GM19397 (cell line): ENCODE results near the gene MRPL1.

Source experiments
- ATAC-seq: cut with Tn5 transposase; IDR thresholded peaks from one replicate; pipeline ENCODE4 v1.9.1; 2021; ENCODE audit warnings: mild to moderate bottlenecking, moderate library complexity; ENCODE audit not compliant: unreplicated experiment

Gene MRPL1

DNA sequence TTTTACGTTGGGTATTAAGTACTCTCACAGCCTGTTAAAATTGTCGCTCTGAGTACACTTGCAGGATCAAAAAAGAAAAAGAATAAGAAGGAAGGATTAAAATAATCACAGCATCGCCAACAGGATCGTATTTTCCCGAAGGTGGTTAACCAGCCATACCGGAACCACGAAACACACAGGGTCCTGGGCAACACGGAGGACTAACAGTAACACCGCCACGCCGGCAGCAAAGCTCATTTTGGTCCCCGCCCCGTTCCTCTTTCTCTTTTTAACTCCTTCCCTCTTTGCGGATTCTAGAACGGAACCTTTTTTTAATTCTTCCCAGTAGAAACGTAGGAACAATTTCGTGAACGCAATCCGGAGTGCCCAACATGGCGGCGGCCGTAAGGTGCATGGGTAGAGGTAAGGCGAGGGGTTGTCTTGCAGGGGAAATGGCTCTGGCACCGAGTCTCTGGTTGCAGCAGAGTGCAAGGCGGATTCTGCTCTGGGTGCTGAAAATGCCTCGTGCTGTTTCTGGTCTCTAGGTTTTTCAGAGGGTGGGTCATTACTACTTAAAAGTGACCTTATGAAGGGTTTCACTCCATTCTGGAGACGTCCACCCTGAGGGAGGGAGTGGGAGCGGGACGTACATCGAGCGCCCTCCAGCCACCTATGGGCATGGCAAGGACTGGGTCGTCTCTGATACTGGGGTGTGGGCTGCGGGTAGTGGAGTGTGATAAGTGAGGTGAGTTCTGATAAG lies at the start of gene MRPL1:
Gene MRPL1 (plus strand): TSS at position 353 of the 739 bp plus-strand sequence. CDS start 19 bp downstream, at position 372.
- peak; percentile 85 for ATAC-seq

DNA sequence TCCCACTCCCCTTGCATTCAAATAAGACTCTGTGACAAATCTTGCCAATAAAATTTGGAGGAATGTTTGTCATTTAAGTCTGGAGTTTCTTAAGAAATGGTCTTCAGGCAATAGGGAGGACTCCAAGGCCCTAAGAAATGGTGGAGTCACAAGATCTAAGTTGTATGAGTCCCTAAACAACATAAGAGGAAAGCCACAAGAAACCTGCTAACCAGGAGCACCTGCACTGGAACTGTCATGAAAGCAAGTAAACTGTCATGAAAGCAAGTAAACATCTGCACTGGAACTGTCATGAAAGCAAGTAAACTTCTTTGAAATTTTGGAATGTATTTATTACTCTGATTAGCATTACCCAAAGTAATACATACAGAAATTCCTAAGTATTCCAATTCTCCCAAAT lies 47.0 kb upstream of the MRPL1 start:
- no peak for ATAC-seq

DNA sequence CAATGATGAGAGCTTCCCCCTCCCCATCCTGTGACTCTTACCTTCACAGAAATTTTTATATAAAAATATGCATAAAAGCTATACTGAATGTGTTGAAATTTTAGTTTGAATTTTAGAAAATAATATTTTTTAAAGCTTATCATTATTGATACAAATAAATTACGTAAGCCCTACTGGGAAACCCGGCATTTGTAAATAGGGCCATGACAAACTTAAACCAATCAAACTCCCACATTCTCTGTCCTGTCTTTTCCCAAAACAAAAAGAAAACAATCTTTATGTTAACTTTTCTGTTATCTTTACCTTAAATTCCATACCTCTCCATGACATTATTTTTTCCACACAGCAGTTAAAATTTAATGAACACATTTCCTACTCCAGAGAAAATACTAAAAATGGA lies 46.1 kb upstream of the MRPL1 start:
- no peak for ATAC-seq

DNA sequence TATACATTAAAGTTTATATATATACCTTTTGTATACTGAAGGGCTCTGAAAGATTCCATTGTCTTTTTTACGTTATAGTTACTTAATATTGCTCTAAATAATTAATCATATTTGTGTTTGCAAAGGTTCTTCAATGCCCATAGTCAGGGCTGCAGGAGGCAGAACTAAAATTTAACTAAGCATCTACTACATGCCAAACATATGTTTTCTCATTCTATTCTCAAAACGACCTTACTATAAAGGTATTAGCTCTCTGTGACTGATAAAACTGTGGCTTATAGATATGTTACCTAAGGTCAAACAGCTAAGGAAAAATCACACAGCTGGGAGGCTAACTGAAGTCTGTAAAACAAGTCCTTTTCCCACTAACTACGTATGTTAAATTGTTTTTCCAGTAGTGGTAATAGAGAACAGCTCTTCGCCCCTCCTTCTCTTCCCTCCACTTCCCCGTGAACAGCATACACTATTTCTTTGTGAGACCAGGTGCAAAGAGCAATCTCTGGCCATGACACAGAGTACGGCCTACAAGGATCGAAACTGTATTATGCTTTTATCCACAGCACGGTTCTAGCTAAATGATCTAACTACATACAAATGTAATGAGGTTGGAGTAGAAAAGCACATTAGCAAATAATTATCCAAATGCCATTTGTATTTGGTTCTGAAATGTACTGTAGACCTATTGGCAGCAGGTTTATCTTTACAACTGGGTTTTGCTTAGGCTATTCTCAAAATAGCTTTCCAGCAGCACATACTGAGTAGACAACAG lies 45.1 kb upstream of the MRPL1 start:
- ATAC-seq, result no peak

DNA sequence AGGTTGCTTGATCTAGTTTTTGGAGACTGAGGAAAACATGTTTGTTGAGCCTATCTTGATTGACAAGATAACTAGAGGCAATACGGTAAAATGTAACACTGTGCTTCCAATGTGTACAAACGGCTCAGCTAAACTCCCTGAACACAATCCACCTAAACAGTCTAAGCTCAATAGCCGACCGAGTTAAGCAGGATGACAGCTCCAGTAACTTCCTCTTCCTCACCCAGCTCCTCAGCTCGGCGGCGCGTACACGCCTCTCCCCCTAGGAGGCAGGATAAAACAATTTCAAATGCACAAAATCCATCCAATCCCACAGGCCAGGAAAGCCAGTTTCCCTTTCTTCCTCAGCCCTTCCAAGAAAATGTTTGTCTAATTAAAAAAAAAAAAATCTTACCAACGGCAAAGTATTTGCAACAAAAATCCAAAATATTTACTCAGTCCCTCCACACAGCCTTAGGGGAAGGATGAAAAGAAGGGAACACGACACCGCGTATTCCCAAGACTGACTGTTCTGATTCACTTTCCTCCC lies 44.5 kb upstream of the MRPL1 start:
- no peak for ATAC-seq

DNA sequence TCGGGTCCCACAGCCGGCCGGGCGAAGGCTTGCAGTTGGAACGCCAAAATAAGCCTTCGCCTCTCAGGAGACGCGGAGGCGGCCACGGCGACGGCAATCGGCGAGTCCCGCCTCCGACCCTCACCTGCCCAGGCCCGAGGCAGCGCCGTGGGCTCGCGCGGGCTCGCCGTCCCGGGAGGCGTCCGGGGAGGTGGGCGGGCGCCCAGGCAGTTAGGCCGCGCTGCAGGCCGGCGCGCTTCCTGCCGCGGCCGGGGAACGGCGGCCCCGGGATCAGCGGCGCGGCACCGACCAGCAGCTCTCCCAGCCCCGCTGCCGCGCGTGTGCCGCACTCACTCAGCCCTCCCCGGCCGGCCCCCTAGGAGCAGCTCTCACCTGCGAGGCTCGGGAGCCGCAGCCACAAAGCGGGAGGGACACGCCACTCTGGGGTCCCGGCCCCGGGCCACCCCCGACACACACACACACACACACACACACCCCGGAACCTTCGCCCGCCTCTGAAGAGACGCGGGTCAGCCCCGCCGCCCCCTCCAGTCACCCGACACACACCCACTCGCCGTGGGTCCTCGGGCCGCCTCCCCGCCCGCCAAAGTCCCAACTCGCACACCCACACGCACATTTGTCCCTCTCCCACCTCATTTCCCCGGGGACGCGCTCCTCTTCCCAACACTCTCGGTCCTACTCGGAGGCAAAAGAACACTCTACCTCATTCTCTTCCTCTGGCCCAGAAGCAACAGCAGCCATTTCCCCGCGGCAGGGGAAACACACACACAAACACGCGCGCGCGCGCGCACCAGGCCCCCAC lies 43.8 kb upstream of the MRPL1 start, which contains the start of gene CNOT6L:
Gene CNOT6L (minus strand): TSS at position 767 of the 802 bp plus-strand sequence. CDS start 60 bp downstream, at position 707.
- ATAC-seq, result peak; percentile 33

DNA sequence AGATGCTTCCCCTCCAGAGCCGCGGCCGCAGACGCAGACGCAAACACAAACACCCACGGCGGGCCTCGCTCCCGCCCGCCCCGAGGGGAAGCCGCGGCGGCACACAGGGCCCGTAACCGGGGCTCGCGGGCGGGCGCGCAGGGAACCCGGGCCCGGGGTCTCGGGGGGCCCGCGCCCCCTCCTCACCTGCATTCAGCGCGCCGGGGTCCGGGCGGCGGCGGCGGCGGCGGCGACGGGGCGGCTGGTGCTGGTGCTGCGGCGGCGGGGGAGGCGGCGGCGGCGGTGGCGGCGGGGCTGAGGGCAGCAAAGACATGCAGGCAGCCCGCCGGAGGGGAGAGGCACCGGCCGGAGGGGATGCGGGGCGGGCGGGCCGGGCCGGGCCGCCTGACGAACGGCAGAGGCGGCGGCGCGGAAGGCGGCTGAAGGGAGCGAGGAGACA lies 43.2 kb upstream of the MRPL1 start:
- ATAC-seq, result peak; percentile 23

DNA sequence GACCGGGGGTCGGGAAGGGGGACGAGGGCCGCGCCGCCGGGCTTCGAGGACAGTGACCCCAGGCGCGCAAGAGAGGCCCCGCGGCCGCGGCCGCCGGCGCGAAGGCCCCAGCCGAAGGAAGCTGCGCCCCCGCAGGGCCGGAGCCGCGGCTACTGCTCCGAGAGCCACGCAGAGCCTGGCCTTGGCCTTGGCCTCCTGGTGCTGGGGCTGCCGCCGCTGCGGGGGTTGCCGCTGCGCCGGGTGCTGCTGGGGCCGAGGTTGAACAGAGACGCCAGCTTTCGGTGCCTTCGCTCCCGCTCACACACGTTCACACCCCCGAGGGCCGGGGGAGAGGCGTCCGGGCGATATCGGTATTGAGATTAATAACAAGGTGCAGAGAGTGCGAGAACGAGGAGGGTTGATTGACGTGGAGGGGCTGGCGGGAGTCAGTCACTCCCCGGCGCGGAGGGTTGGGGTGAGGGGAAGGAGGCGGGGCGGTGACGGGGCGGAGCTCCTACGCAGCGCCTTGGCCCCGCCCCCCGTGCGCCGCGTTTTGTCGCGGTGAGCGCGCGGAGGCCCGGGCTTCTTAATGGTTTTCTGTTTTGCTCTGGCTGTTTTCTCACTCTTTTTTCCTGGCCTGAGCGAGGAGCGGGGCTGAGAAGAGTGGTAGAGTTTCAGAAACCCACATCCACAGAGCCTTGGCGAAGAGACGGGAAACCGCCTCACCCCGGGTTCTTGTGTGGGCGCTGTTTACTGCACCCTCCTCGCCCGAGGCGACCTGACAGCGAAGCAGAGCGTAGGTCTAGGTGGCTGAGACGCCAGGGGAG lies 42.6 kb upstream of the MRPL1 start:
- ATAC-seq, result peak; percentile 79

DNA sequence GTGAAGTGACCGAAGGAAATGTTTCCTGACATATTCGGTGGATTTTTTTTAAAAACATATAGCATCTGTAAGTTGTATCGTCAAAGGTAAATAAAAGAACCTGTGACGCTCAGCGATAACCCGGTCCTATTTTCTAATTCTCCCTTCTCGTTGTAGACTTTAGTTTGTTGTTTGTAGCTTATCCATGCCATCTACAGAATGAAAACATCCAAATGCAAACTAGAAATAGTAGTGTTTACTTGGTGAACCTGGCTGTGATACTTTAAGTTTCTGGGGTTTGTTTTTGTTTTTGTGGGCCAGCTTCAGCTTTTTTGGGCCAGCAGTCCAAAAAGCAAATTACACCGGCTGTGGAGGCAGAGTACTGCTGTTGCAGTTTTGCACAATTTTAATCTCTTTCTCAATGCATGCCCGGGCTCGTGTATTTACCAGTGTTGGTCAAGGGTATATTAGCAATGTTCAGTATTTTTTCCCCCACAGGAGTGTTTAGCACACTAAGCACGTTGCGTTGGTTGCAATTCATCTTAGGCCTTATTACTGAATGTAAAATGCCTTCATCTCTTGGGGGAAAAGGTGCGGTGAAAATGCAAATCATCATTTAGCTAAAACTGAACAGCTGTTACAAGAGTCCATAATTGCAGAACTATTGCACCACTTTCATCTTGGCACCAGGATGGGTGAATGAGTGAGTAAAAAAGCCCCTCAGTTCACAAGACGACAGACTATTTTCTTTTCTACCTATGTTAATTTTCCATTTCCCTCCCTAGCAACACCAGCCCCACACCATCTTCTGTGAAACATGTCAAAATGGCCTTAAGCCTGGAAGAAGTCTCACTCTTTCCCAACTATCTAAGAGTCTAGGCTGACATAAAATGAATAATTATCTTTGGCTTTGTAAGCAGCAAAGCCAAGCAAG lies 41.7 kb upstream of the MRPL1 start:
- ATAC-seq, result no peak

DNA sequence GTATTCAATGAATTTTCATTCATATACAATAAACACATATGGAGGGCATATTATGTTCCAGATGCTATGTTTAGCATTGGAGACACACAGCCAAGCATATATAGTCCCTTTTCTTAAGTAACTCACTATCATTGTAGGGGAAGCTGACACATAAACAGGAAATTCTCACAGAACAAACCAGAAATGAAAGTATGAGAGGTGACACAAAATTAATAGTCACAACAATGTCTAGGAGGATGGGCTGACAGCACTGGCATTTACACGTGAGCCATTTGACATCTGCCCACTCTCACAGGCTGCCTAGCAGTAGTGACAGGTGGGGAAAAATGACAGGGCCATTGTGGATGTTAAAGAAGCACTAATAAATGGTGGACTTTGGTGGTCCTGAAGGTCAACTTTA lies 40.9 kb upstream of the MRPL1 start:
- no peak for ATAC-seq

DNA sequence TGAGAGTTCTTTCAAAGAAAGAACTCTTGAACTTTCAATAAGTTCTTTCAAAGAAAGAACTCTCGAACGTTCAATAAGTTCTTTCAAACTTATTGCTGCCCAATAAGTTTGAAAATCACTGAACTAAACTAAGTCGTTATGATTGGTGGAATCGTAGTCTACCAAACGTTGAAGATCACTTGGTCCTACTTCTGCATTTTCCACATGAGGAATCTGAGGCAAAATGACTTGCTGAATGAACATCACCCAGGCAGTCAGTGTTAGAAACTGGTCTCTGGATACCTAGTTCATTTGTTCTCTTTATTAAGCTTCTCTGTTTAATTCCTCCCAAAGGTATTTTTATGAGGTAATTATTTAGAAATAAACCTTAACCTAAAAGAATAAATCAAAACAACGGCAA lies 36.4 kb upstream of the MRPL1 start:
- no peak for ATAC-seq

DNA sequence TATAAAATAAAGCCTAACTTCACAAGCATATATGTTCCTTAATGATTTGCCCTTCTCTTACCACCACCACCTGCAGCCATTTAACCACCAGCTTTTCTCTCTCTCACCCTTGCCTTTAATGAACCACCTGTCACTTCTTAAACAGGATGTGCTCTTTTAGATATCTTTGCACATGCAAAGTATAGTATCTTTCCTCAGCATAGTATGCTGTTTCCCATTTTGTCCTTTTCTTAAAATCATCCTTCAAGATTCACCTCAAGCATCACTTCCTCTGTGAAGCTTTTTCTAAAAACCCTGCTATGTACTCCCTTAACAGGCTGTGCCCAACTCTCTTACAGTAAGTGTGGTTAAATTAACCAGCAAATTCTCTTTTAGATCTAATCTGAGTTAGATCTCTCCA lies 35.3 kb upstream of the MRPL1 start:
- peak; percentile 68 for ATAC-seq

DNA sequence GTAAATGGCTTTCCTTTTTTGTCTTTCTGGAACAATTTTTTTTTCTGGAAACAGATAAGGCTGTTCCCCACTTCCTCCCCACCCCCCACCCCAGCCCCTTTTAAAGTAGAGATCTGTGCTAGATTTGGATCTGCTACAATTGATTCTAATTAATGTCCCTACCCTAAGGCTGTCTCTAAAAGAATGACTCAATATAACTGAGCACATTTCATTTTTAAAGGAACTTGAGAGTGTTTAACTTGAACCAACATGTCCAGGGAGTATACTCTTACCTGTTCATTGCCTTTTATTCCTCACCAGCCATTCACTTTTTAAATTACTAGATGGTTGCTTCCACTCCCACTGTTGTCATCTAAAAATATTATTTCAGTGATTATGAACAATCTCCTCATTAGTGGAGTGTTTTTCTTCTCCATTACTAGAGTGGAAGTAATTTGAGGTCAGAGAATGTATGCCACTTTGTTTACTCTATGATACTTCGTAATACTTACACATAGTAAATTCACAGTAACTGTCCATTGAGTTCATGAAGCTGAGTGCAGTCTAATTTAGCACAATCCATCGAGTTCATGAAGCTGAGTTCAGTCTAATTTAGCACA lies 29.4 kb upstream of the MRPL1 start:
- ATAC-seq, result no peak

DNA sequence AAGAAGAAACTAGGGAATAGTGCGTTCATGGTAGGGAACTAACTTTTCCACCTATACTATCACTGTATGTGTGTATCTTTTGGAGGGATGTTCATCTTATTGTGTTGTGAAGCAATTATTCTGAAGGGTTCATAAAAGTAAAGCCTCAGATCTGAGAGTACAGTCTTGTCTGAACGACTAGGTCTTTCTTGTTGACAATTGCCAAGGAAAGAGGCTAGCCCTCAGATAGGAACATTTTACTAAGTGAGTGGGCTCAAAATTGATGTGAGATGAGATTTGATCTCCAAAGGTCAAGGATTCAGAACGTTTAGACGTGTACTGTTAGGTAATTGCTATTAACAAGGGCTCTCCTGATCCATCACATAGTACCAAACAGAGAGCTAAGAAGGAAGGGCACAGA lies 28.2 kb upstream of the MRPL1 start:
- ATAC-seq, result no peak

DNA sequence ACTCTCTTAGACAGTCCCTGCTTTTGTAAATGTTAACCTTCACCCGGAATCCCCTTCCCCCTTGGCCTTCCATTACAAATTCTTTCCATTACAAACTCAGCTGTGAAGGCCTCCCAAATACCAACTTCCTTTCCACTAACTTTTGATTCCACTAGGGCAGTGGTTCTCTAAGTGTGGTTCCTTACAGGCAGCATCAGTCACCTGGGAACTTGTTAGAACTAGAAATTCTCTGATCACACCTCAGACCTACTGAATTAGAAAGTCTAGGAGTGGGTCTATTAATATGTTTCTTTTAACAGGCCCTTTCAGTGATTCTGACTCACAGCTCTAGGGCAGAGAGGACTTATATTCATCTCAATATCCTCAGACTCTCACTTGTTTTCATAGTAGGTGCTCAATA lies 19.0 kb upstream of the MRPL1 start:
- no peak for ATAC-seq

DNA sequence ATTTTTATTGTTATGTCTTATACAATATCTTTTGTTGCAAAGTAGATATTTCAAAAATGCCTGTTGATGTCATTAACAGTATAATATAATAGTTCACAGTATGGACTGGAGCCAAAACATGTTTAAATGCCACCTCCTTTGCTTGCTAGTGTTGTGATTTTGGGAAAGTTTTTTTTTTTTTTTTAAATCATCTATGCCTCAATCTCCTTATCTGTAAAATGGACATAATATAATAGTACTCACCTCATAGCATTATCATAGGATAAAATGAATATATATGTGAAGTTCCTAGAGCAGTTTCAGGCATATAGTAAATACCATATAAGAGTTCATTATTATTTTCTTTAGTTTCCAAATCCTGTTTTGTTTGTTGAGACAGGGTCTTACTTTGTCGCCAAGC lies 18.3 kb upstream of the MRPL1 start:
- no peak for ATAC-seq

DNA sequence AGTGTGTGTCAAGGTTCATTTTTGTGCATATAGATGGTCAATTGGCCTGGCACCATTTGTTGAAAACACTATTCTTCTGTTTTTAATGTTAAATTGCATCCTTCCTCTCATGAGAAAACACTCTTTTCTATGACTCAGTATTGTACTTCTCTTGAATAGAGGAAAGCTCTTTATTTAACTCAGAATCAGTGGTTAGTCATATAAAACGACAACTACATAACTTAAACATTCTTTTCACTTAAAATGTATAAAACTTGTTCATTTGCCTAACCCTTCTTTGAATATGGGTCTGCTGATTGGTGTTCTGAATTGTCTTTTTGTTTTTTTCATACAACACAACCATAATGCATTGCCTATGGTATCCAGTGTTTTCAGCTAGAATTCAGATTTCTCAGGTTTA lies 17.2 kb upstream of the MRPL1 start:
- no peak for ATAC-seq

DNA sequence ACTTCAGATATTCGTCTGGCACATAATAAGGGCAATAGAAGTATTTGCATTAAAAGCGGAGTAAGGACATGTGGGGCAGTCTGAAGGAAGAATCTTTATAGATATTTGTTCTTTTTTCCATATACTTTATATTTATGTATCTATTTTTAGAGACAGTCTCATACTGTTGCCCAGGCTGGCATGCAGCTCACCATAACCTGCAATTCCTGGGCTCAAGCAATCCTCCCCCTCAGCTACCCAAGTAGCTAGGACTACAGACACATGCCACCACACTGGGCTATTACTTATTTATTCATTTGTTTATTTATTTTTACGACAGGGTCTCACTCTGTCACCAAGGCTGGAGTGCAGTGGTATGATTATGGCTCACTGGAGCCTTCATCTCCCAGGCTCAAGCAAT lies 16.7 kb upstream of the MRPL1 start:
- no peak for ATAC-seq

DNA sequence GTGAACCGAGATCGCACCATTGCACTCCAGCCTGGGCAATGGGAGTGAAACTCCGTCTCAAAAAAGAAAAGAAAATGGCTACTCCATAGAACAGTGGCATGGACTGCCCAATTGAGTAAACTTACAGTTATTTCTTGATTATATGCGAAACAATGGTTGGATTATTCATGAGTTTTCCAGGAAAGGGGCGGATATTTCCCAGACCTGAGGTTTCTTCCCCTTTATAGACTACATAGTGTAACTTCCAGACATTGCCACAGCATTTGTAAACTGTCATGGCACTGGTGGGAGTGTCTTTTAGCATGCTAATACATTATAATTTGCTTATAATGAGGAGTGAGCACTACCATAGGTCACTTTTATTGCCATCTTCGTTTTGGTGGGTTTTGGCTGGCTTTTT lies 14.1 kb upstream of the MRPL1 start:
- no peak for ATAC-seq
